Liver (tissue), 3 donors: Measurements from ENCODE around the gene CFDP1.

Source experiments
- EGR1 ChIP-seq, 2 donors: IDR thresholded peaks; 2 replicates each; pipeline ENCODE4 v1.6.1; 2016 to 2018; ENCODE audit warnings: antibody characterized with exemption in 2 of 2, low read depth in 2 of 2
- JUND ChIP-seq, 2 donors: IDR thresholded peaks; 2 replicates each; pipeline ENCODE4 v1.6.1; 2016; ENCODE audit warnings: antibody characterized with exemption in 2 of 2
- REST ChIP-seq: IDR thresholded peaks from 2 replicates; pipeline ENCODE4 v1.6.1; 2016; ENCODE audit warnings: antibody characterized with exemption, mild to moderate bottlenecking
- SP1 ChIP-seq: IDR thresholded peaks from 2 replicates; pipeline ENCODE4 v1.6.1; 2018; ENCODE audit warnings: antibody characterized with exemption, mild to moderate bottlenecking
- TF ChIP-seq, protein P1 (sequence below): fragments of 150-350 bp; IDR thresholded peaks from 2 replicates; pipeline ENCODE4 v1.5.1; 2017; ENCODE audit warnings: improper control_type of control experiment, low read depth, low read length; ENCODE audit not compliant: missing input control
- TF ChIP-seq, protein P2 (sequence below): IDR thresholded peaks from 2 replicates; pipeline ENCODE4 v1.6.1; 2016; ENCODE audit warnings: antibody characterized with exemption
- donor health status: healthy.
- donor health status: healthy.

DNA sequence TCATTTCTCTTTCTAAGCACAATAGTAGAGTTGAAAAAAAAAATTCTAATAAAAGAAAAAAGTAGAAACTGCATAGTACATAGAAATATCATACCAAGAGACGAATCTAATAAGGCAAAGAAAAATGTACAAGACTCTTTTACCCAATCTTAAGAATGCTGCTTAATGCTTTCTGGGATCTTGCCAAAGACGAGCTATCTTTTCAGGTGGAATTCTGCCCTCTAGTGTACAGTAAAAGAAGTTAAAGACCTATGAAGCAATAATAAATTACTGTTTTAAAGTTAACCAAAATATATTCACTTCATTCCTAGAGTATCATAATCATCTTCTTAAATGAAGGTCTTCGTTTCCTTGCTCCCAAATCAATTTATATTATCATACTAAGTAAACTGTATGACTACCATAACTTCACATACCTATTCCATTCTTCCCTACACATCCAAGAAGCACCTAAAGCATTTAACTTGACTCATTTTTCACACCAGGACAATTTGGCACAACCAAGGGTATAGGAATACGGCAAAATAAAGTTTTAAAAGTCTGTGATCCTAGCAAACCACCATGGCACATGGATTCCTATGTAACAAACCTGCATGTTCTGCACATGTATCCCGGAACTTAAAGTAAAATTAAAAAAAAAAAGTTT is 47.7 kb downstream of the CFDP1 start:
- TF ChIP-seq SP1 (no peak), REST (no peak), JUND (IDR thresholded peaks at IDR 0.05) (no peak), EGR1 (IDR thresholded peaks at IDR 0.05; ENCODE audit: low read depth in 2 of 2) (no peak)
- TF ChIP-seq, protein P1, sequence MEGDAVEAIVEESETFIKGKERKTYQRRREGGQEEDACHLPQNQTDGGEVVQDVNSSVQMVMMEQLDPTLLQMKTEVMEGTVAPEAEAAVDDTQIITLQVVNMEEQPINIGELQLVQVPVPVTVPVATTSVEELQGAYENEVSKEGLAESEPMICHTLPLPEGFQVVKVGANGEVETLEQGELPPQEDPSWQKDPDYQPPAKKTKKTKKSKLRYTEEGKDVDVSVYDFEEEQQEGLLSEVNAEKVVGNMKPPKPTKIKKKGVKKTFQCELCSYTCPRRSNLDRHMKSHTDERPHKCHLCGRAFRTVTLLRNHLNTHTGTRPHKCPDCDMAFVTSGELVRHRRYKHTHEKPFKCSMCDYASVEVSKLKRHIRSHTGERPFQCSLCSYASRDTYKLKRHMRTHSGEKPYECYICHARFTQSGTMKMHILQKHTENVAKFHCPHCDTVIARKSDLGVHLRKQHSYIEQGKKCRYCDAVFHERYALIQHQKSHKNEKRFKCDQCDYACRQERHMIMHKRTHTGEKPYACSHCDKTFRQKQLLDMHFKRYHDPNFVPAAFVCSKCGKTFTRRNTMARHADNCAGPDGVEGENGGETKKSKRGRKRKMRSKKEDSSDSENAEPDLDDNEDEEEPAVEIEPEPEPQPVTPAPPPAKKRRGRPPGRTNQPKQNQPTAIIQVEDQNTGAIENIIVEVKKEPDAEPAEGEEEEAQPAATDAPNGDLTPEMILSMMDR, result peak; percentile 75
- TF ChIP-seq, protein P2, sequence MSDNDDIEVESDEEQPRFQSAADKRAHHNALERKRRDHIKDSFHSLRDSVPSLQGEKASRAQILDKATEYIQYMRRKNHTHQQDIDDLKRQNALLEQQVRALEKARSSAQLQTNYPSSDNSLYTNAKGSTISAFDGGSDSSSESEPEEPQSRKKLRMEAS, result no peak
